Activated CD8-positive, alpha-beta T cell treated with anti-CD3 and anti-CD28 coated beads for 36 hours (primary cell): ENCODE results near the gene SNRPD3. TPM values are rescaled to one million over a fixed set of nuclear protein-coding genes. Genes with fewer than 3 reads are reported as not detected.

Source experiments
- ATAC-seq: fragments of 200-7000 bp; cut with Tn5 transposase; one replicate; pipeline ENCODE4 v1.10.0; 2021; ENCODE audit warnings: mild to moderate bottlenecking, moderate library complexity
- CTCF ChIA-PET: fragments of 350-600 bp; sonication (Branson Sonifier 250); formaldehyde crosslinking; loops from one replicate; lab custom pipeline; 2021; ENCODE audit warnings: antibody characterized with exemption; lab: Charles Lee
- POLR2A ChIA-PET: fragments of 350-600 bp; sonication (Branson Sonifier 250); formaldehyde crosslinking; loops from one replicate; lab custom pipeline; 2021; ENCODE audit warnings: antibody characterized with exemption; lab: Charles Lee
- DNase-seq: peaks from one replicate; pipeline ENCODE4 v3.0.0-alpha.2; 2020
- H3K27ac Mint-ChIP-seq: one replicate; pipeline ENCODE4 v1.8.0; 2021; ENCODE audit warnings: mild to moderate bottlenecking, mixed read lengths
- H3K27me3 Mint-ChIP-seq: one replicate; pipeline ENCODE4 v1.8.0; 2021; ENCODE audit warnings: mixed read lengths
- H3K36me3 Mint-ChIP-seq: one replicate; pipeline ENCODE4 v1.8.0; 2021; ENCODE audit warnings: low read depth, mixed read lengths
- H3K4me1 Mint-ChIP-seq: one replicate; pipeline ENCODE4 v1.8.0; 2021; ENCODE audit warnings: low read depth, mixed read lengths
- H3K4me3 Mint-ChIP-seq: one replicate; pipeline ENCODE4 v1.8.0; 2021; ENCODE audit warnings: mild to moderate bottlenecking, moderate library complexity, mixed read lengths
- H3K9me3 Mint-ChIP-seq: one replicate; pipeline ENCODE4 v1.8.0; 2021; ENCODE audit warnings: mixed read lengths
- intact Hi-C: fragments of 100-400 bp; cut with micrococcal nuclease; formaldehyde crosslinking; loops from one replicate; pipeline ENCODE4 v1.10.0; 2022
- total RNA-seq, 2 experiments: library from RNA; stranded (reverse); gene quantifications; one replicate each; pipeline ENCODE4 v1.2.3, GENCODE V29; 2021
- TF ChIP-seq, protein P1 (sequence below): fragments of 200-600 bp; IDR thresholded peaks from one replicate; pipeline ENCODE4 v1.8.0; 2022; ENCODE audit warnings: antibody characterized with exemption, mild to moderate bottlenecking

Gene SNRPD3
- total RNA-seq, 2 experiments from 2014 or later = 153 to 165 TPM

DNA sequence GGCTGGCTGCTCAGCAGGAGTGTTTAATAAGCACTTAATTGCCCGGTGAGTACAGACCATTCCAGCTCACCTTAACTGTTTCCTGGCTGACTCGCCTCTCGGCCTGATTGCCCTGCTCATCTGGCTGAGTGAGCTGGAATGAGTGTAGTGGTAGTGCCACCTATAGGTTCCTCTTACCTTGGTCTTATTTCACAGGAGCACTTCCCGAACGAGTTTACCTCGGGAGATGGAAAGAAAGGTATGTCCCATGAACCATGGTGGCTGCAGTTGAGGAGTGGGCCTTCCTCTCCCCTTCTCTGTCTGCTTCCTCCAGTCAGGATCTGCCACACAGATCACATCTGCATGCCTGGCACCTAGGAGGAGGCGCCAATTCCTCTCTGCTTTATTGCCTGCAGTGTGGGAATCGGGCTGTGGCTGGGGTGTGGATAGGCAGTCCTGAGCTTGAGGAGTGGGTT is 34.0 kb upstream of the SNRPD3 start:
- CTCF ChIA-PET = interaction anchor here (0.6 to 3.2 kb wide), 22 partner anchors 8 to 198 kb away, joined by 3 to 23 read pairs (median 4); partner anchors contain the start of genes ADORA2A and GUCD1
- intact Hi-C loops = loop anchor here (5.0 kb wide), 1 partner anchor 100 kb away; no protein-coding TSS in a partner anchor
- TF ChIP-seq, protein P1, sequence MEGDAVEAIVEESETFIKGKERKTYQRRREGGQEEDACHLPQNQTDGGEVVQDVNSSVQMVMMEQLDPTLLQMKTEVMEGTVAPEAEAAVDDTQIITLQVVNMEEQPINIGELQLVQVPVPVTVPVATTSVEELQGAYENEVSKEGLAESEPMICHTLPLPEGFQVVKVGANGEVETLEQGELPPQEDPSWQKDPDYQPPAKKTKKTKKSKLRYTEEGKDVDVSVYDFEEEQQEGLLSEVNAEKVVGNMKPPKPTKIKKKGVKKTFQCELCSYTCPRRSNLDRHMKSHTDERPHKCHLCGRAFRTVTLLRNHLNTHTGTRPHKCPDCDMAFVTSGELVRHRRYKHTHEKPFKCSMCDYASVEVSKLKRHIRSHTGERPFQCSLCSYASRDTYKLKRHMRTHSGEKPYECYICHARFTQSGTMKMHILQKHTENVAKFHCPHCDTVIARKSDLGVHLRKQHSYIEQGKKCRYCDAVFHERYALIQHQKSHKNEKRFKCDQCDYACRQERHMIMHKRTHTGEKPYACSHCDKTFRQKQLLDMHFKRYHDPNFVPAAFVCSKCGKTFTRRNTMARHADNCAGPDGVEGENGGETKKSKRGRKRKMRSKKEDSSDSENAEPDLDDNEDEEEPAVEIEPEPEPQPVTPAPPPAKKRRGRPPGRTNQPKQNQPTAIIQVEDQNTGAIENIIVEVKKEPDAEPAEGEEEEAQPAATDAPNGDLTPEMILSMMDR = peak; percentile 65
- ATAC-seq (peak; percentile 73), DNase-seq (peak; percentile 66)
- POLR2A ChIA-PET = interaction anchor here (1.1 kb wide), 1 partner anchor 96 kb away, joined by 4 read pairs; no protein-coding TSS in a partner anchor
- Mint-ChIP-seq H3K4me1 (peaks cover 11% of the 10 kb centered on the region), H3K36me3 (no peaks in the 10 kb centered on the region), H3K27ac (no peak overlapping the region), H3K4me3 (no peak overlapping the region), H3K9me3 (no peaks in the 10 kb centered on the region), H3K27me3 (no peaks in the 10 kb centered on the region)

DNA sequence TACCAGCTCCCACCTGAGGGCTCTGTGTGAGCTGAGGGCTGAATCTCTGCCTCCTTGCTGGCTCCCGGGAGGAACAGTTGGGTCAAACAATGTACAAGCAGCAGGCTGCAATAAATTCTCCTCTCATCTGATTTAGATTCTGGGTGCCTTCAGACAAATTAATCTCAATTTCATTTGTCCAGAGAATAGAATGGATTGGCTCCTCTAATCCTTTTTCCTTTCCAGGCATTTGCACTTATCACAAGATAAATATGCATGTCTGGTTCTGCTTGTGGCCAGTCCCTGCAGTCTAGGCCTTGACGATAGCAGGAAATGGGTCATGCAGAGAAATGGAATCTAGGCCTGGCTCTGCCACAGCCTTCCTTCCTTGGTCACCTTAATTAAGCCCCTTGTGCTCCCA is 31.9 kb upstream of the SNRPD3 start:
- no peak overlapping the region for H3K4me3 Mint-ChIP-seq
- DNase-seq = no peak
- intact Hi-C loops = loop anchor here (5.0 kb wide), 1 partner anchor 102 kb away; no protein-coding TSS in a partner anchor
- H3K27ac Mint-ChIP-seq = no peak overlapping the region
- no peak for ATAC-seq
- H3K27me3 Mint-ChIP-seq = no peaks in the 10 kb centered on the region
- H3K4me1 Mint-ChIP-seq = peaks cover 11% of the 10 kb centered on the region
- H3K36me3 Mint-ChIP-seq = no peaks in the 10 kb centered on the region
- POLR2A ChIA-PET = interaction anchor here (1.1 kb wide), 1 partner anchor 96 kb away, joined by 3 read pairs; the partner anchor contains the start of gene ADORA2A
- TF ChIP-seq, protein P1 = no peak
- CTCF ChIA-PET = interaction anchor here (0.9 to 3.2 kb wide), 6 partner anchors 9 to 183 kb away, joined by 3 to 23 read pairs (median 4); partner anchors contain the start of gene ADORA2A
- H3K9me3 Mint-ChIP-seq = no peaks in the 10 kb centered on the region

DNA sequence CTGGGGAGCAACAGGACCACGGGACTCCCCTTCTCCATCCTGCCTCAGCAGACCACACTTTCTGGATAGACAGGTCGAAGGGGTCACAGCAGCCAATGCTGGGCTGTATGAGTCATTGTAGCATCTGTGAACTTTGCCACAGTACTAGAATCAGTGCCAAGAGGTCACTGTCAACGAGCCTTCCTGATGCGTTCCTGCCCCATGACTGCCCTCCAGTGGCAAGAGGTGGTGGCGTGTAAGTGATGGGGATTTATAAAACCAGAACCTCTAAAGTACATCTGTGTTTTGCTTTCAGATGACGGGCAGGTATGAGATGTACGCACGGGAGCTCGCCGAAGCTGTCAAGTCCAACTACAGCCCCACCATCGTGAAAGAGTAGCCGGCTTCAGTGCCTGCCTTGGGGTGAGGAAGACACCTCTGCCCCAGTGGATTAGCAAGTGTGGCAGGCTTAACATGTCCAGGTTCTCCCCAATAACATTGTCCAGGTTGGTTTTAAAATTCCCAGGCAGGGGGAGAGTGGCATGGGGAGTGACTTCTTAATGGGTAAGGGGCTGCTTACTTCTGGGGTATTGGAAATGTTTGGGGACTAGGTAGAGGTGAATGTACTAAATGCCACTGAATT is 30.3 kb upstream of the SNRPD3 start:
- ChIA-PET CTCF (interaction anchor here (0.6 to 1.8 kb wide), 17 partner anchors 11 to 203 kb away, joined by 3 to 6 read pairs (median 4); partner anchors contain the start of gene ADORA2A), POLR2A (interaction anchor here (0.9 to 1.0 kb wide), 2 partner anchors 91 to 103 kb away, joined by 3 read pairs; no protein-coding TSS in a partner anchor)
- no peaks in the 10 kb centered on the region for H3K9me3 Mint-ChIP-seq
- intact Hi-C loops = no loop called here
- no peak overlapping the region for H3K4me3 Mint-ChIP-seq
- H3K4me1 Mint-ChIP-seq = peaks cover 11% of the 10 kb centered on the region
- no peaks in the 10 kb centered on the region for H3K36me3 Mint-ChIP-seq
- ATAC-seq (peak; percentile 98), DNase-seq (peak; percentile 95)
- no peak overlapping the region for H3K27ac Mint-ChIP-seq
- TF ChIP-seq, protein P1 = peak; percentile 86
- H3K27me3 Mint-ChIP-seq = no peaks in the 10 kb centered on the region

DNA sequence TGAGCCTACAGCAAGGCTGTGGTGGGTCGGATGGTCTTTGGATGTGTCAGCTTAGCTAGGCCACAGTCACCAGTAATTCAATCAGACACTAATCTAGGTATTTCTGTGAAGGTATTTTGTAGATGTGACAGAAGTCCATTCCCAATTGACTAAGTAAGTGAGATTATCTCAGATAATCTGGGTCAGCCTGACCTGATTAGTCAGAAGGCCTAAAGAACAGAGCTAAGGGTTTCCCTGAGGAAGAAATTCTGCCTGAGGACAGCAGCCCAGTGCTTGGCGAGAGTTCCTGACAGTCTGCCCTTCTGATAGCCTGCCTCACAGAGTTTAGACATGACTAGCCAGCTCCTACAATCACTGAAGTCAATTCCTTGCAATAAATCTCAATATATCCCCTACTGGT is 29.6 kb upstream of the SNRPD3 start:
- Mint-ChIP-seq H3K4me1 (peaks cover 11% of the 10 kb centered on the region), H3K9me3 (no peaks in the 10 kb centered on the region), H3K36me3 (no peaks in the 10 kb centered on the region), H3K4me3 (no peak overlapping the region), H3K27ac (no peak overlapping the region), H3K27me3 (no peaks in the 10 kb centered on the region)
- ChIA-PET POLR2A (interaction anchor here (0.7 to 1.0 kb wide), 3 partner anchors 18 to 104 kb away, joined by 3 read pairs; no protein-coding TSS in a partner anchor), CTCF (interaction anchor here (0.6 to 1.8 kb wide), 18 partner anchors 10 to 204 kb away, joined by 3 to 7 read pairs (median 4); partner anchors contain the start of gene ADORA2A)
- DNase-seq (no peak), ATAC-seq (no peak)
- intact Hi-C loops = no loop called here
- TF ChIP-seq, protein P1 = no peak
